Effector memory CD4-positive, alpha-beta T cell (primary cell): ENCODE measurements around the gene TXNDC2.

ENCODE experiments used
- DNase-seq, 3 donors: peaks; one replicate each; pipeline ENCODE4 v3.0.0-alpha.2; 2020
- H3K27ac ChIP-seq: 2 replicates; pipeline ENCODE4 v1.7.0; 2013; ENCODE audit warnings: mild to moderate bottlenecking, low read length, moderate library complexity; ENCODE audit not compliant: insufficient read depth, poor library complexity, severe bottlenecking
- H3K27me3 ChIP-seq: replicated peaks from 2 replicates; pipeline ENCODE4 v1.7.0; 2013; ENCODE audit warnings: mild to moderate bottlenecking, low read length; ENCODE audit not compliant: insufficient read depth, control insufficient read depth, poor library complexity, severe bottlenecking
- H3K36me3 ChIP-seq: 2 replicates; pipeline ENCODE4 v1.7.0; 2013; ENCODE audit warnings: mild to moderate bottlenecking, low read length, moderate library complexity; ENCODE audit not compliant: control insufficient read depth, insufficient read depth
- H3K4me1 ChIP-seq: 2 replicates; pipeline ENCODE4 v1.7.0; 2013; ENCODE audit warnings: low read length, mild to moderate bottlenecking; ENCODE audit not compliant: control insufficient read depth, insufficient read depth, poor library complexity, severe bottlenecking
- H3K4me3 ChIP-seq: 2 replicates; pipeline ENCODE4 v1.7.0; 2013; ENCODE audit warnings: low read length, low read depth, mild to moderate bottlenecking; ENCODE audit not compliant: insufficient read depth, poor library complexity, severe bottlenecking
- H3K9me3 ChIP-seq: 2 replicates; pipeline ENCODE4 v1.7.0; 2013; ENCODE audit warnings: mild to moderate bottlenecking, low read length, moderate library complexity; ENCODE audit not compliant: control insufficient read depth

TXNDC2 gene

DNA sequence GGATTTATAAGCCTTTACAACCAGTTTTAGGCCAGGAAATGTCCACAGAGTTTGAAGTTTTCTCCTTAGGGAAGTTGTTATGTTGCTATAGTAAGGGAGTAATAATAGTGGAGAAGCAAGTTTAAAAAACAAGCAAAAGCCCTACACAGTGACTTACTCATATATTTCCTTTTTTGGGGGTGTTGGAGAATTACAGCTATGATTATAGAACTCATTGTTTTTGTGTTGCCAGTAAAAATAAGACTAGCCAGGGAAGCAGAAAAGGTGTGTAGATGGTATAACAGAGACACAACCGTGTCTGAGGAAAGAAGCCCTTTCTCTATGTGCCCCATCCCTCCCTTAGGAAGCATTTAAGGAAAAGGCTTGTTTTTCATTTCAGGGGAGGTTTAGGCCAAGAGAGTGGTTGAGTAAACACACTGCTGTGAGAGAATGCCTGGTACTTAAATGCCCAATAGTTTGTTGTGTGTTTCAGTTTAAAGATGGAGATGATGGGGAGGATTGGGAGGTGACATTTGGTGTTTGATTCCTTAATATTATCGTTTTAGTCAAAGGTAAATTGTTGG is 30.4 kb downstream of the TXNDC2 start:
- H3K4me3 ChIP-seq, result peak overlapping the region; percentile 4
- H3K27me3 ChIP-seq, result no peaks in the 10 kb centered on the region
- peaks cover 27% of the 10 kb centered on the region for H3K4me1 ChIP-seq
- DNase-seq, result no peak
- no peaks in the 10 kb centered on the region for H3K36me3 ChIP-seq
- H3K27ac ChIP-seq, result no peak overlapping the region
- no peaks in the 10 kb centered on the region for H3K9me3 ChIP-seq

DNA sequence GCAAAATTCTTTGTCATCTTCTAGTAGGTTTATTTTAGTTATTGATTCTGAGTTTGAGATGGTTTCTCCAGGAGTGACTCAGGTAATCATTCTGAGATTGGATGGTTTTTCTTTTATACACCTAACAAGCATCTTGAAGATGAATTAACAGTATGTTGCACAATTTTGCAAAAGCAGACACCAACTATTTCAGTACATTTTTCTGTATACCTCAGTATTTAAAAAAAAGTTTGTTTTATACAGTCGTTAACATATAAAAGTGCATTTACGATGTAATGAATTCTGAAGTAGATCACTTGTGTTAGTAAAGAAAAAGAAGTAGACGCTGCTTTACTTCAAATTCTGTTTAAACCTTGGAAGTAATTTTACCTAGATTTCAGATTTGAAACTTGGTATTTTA is 31.0 kb downstream of the TXNDC2 start:
- Histone ChIP-seq H3K36me3 (no peaks in the 10 kb centered on the region), H3K4me1 (peaks cover 27% of the 10 kb centered on the region), H3K27me3 (no peaks in the 10 kb centered on the region), H3K4me3 (no peak overlapping the region), H3K9me3 (no peaks in the 10 kb centered on the region), H3K27ac (no peak overlapping the region)
- DNase-seq, result no peak

DNA sequence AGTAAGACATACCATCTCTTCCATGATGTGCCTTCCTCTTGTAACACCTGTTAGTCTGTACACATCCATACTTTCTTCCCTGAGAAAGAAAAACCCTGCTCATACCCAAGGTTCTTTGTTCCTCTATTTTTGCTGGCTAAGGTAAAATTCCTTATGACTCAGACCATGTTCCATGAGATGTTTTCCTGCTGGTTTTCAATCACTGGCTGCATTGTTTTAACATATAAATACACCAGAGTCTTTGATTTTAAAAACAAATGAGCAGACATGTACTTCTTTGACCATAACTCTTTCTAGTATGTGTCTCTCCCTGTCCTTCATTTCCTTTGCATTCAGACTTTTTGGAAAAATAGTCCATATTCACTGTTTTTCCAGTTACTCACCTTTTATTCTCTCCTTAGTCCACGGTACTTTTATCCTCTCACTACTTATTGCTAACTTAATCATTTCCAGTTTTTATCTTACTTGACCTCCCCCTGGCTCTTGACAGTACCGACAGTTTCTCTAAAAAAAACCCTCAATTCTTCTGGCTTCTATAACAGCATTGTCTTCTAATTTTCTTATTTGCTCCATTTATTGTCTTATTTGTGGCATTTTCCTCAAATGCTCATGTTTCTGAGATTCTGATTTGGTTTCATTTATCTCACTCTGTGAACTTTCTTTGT is 32.4 kb downstream of the TXNDC2 start:
- Histone ChIP-seq H3K27ac (no peak overlapping the region), H3K4me3 (no peak overlapping the region), H3K4me1 (peaks cover 27% of the 10 kb centered on the region), H3K9me3 (no peaks in the 10 kb centered on the region), H3K36me3 (no peaks in the 10 kb centered on the region), H3K27me3 (no peaks in the 10 kb centered on the region)
- DNase-seq, result no peak

DNA sequence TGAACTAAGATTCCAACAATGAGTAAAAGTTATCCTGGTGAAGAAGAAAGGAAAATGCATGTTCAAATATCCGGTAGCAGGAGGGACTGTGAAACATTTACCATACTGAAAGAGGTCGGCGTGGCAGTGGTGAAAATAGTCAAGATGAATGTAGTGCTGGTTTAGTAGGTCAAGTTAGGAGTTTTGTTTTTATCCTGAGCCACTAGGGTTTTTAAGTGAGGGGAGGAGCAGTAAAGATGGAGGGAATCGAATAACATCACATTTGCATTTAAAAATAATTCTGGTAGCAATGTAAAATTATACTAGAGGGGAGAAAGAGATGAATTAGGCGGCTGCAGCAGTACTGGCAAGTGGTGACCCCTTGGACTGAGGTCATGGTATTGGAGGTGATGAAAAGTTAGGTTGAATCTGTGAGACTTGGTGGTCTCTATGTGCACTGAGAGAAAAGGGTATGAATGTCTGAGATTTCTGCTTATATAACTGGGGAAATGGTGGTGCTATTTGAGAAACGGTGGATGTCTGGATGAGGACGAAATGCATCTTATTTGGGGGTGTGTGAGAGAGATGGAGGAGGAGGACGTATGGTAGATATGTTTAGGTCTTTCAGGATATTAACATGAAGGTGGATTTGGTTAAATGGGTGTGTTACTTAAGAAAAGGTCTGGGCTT is 33.9 kb downstream of the TXNDC2 start:
- DNase-seq, result no peak
- Histone ChIP-seq H3K9me3 (no peaks in the 10 kb centered on the region), H3K27ac (no peak overlapping the region), H3K27me3 (no peaks in the 10 kb centered on the region), H3K36me3 (no peaks in the 10 kb centered on the region), H3K4me1 (peaks cover 27% of the 10 kb centered on the region), H3K4me3 (no peak overlapping the region)

DNA sequence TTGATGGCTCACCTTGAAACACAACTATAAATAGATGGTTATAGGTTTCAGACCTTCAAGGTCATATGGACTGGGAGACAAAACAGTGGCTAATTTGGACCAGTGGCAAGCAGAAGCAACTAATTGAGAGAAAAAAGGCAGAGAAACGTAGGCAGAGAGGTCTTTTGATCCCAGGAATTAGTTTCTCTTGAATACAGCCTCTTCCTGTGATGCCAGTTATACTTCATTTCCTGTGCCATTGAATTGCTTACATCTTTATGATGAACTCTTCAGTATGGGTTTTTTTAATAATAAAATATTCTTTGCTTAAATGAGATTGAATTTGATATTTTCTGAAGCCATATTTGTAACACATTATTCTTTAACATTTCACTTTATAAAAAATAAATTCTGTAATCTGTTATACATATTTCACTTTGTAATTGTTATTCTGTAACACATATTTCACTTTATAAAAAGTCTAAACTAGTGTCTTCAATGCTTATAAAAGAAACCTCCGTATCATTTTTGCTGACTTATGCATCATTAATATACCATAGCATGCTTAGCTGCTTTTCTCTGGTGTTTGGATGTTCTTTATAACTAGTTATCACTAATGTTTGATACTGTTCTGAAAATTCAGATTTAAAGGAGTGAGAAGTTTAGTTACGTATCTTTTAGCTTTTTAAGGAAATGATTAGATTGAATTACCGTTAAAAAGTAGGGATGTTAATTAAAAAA is 37.0 kb downstream of the TXNDC2 start:
- no peaks in the 10 kb centered on the region for H3K36me3 ChIP-seq
- no peak for DNase-seq
- H3K9me3 ChIP-seq, result no peaks in the 10 kb centered on the region
- no peak overlapping the region for H3K4me3 ChIP-seq
- no peak overlapping the region for H3K27ac ChIP-seq
- no peaks in the 10 kb centered on the region for H3K27me3 ChIP-seq
- H3K4me1 ChIP-seq, result peaks cover 17% of the 10 kb centered on the region

DNA sequence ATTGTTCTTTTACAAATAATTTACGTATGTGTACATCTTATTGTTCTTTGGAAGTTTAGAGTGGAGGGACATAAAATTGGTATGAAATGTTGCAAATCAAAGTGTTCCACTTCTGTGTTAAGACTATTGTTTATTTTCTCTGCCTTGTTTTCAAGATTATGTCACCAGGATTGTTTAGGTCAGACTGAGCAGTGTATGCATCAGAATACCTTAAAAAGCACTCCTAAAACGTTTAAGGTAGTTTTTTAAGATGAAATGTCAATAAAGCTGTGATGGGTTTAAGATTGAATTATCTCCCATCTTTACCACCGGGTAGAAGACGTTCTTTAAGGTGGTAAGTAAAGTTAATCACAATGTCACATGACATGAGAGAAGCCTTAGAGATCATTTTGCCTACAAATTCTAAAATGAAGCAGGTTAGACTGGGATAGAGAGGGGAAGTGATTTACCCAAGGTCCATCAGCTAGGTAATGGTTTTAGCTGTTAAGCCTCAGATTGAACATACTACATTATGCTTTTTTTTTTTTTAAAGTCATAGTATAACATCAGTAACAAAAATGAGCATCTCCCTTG is 38.7 kb downstream of the TXNDC2 start:
- H3K27ac ChIP-seq, result no peak overlapping the region

DNA sequence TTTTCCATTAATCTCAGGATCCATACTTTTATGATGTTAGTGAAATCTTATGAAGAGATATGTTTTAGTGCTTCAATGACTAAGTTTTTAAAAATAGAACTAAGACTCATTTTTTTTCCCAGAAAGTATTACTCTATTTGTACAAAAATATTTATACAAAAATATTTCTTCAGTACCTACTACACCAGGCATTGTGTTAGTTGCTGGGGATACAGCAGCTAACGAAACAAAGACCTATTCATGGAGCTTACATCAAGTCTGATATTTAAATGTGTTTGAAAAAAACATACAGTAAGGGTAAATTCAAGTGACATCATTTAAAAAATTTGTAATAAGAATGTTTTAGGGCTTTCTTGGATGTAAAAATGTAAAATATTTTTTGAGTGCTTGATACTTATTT is 39.6 kb downstream of the TXNDC2 start:
- no peaks in the 10 kb centered on the region for H3K9me3 ChIP-seq
- H3K36me3 ChIP-seq, result no peaks in the 10 kb centered on the region
- no peak for DNase-seq
- H3K4me1 ChIP-seq, result peaks cover 12% of the 10 kb centered on the region
- no peak overlapping the region for H3K27ac ChIP-seq
- H3K27me3 ChIP-seq, result no peaks in the 10 kb centered on the region
- H3K4me3 ChIP-seq, result no peak overlapping the region

More for the DNA sequence above, 38.7 kb downstream of the TXNDC2 start:
- H3K36me3 ChIP-seq, result no peaks in the 10 kb centered on the region
- H3K4me1 ChIP-seq, result peaks cover 12% of the 10 kb centered on the region
- no peak for DNase-seq
- H3K4me3 ChIP-seq, result no peak overlapping the region
- no peaks in the 10 kb centered on the region for H3K27me3 ChIP-seq
- H3K9me3 ChIP-seq, result no peaks in the 10 kb centered on the region

DNA sequence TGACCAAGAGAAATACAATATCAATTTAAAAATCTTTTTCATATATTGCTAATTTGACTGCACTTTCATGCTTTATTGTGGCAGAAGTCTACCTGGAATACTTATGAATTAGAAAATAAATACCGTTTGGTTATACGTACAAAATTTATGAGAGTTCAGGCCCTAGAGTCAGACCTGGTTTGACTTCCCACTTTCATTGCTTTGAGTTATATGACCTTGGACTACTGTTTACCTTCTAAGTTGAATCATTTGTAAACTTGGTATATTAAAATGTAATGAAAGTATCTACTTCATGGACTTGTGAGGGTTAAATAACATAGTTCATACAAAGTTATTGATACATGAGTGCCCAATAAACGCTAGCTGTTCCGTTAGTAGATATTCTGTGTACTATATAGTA is 40.0 kb downstream of the TXNDC2 start:
- Histone ChIP-seq H3K27me3 (no peaks in the 10 kb centered on the region), H3K4me1 (peaks cover 10% of the 10 kb centered on the region), H3K9me3 (no peaks in the 10 kb centered on the region), H3K4me3 (no peak overlapping the region), H3K36me3 (no peaks in the 10 kb centered on the region), H3K27ac (no peak overlapping the region)
- no peak for DNase-seq

DNA sequence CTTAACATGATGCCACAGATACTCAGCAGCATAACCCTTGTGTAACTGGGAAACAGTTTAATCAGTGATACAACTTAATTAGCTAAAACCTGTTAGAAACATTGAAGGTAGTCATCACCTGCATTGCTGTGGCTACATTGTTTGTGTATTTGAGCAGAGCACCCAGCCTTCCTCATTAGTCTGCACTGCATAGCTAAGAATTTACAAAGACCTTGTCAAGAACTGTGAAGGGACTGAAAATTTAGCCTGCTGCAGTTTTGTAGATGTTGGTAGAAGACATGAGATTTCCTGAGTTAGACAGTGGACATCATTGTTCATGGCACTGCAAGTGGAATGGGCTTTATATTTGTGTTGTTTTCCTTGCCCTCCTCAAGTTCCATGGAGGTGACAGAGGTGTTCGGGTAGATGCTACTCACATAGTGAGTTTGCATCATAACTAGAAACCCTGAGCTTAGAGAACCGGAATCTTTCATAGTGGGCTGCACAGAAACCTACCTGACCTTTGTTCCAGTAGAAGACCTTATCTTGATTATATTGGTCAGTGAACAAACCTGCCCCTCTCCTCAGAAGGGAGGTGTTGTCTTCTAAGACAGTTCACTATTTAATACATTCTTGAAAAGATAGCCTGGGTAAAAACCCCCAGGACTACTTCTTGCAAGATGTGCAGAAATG is 40.6 kb downstream of the TXNDC2 start:
- Histone ChIP-seq H3K4me1 (peaks cover 5% of the 10 kb centered on the region), H3K27me3 (no peaks in the 10 kb centered on the region), H3K4me3 (no peak overlapping the region), H3K27ac (no peak overlapping the region), H3K9me3 (no peaks in the 10 kb centered on the region), H3K36me3 (no peaks in the 10 kb centered on the region)
- no peak for DNase-seq
